HG03097 (cell line): ENCODE measurements around the gene LDLRAD3.
"Not testable (repeated sequence)": the region's sequence is repeated elsewhere in the genome, so short reads cannot be mapped to it uniquely, and the experiment has no call there.

Experiments
- ATAC-seq: cut with Tn5 transposase; IDR thresholded peaks from one replicate; pipeline ENCODE4 v1.9.1; 2021; ENCODE audit not compliant: unreplicated experiment, low FRiP score

LDLRAD3 gene

GRCh38 chr11:36037031-36037430 lies 93.2 kb downstream of the LDLRAD3 start:
- ATAC-seq, result no peak

GRCh38 chr11:36038541-36038940 lies 94.7 kb downstream of the LDLRAD3 start:
- no peak for ATAC-seq

DNA sequence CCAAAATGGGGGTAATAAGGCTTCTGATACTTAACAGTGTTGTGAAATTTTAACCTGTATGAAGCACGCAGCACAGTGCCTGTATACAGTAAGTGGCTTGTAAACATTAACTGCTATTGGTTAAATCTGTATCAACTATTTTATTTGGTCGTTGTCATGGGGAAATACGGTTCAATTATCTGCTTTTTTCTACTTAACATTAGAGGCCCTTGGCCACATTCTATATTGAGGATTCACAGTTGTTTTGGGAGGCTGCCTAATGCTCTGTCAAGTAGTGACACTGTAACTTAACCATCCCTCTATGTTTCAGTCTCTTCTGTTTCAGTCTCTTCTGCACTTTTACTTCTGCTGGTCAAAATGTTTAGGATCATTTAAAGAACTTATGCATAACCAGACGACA lies 95.6 kb downstream of the LDLRAD3 start:
- no peak for ATAC-seq

DNA sequence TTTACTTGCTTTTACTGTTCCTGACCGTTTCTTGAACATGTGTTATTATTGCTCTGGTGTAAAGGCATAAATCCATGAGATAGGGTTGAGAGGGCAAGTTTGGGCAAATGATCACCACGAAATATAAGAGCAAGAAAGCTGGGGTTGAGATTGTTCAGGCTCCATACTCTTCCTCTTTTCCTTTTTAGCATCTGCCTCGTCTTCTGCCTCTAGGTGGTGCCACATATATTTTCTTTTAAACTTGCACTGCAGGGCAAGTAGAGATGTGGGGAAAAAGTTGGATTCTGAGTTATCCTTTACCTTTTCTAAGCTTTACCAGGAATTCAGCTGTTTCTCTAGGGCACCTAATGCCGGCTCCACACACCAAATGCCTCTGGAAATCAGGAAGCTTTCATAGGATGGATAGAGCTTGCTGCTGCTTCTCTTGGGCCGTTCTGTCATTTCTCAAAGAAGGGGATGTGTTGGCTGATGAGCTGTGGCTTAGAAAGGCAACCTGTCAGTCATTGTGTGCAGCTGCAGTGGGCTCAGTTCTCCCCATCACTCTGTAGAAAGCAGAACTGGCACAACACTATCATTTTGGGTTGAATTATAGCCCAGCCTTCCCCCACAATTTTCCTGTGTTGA lies 98.2 kb downstream of the LDLRAD3 start:
- no peak for ATAC-seq

- ATAC-seq, result no peak
Observed at GRCh38 chr11:36044636-36045035, 100.8 kb downstream of the LDLRAD3 start.

DNA sequence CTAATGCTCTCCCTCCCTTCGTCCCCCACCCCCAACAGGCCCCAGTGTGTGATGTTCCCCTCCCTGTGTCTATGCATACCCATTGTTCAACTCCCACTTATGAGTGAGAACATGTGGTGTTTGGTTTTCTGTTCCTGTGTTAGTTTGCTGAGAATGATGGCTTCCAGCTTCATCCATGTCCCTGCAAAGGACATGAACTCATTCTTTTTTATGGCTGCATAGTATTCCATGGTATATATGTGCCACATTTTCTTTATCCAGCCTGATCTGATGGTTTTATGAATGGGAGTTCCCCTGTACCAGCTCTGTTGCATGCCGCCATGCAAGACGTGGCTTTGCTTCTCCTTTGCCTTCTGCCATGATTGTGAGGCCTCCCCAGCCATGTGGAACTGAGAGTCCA lies 102.1 kb downstream of the LDLRAD3 start:
- not testable (repeated sequence) for ATAC-seq

DNA sequence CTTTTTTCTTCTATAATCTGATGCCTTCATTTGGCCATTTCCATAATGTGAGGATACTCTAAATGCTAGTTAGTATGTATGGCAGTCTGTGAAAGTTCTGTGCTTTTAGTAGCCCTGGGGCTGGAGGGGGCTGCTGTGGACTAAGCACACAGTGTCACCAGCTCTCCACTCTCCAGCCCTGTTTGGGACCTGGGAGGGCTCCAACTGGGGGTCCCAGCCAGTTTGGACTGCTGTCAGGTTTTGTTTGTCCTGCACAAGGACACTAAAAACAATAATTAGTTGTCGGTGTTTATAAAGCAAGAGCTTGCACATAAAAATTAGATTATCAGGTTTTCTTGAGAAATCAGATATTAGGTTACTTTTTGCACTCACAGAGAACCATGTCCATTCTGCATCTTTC lies 103.1 kb downstream of the LDLRAD3 start:
- ATAC-seq, result no peak

- ATAC-seq, result no peak
Observed at GRCh38 chr11:36047344-36047743, 103.5 kb downstream of the LDLRAD3 start.

GRCh38 chr11:36048496-36049247 lies 104.8 kb downstream of the LDLRAD3 start:
- ATAC-seq, result no peak

- ATAC-seq, result no peak
Observed at GRCh38 chr11:36051235-36052144, 107.6 kb downstream of the LDLRAD3 start.

DNA sequence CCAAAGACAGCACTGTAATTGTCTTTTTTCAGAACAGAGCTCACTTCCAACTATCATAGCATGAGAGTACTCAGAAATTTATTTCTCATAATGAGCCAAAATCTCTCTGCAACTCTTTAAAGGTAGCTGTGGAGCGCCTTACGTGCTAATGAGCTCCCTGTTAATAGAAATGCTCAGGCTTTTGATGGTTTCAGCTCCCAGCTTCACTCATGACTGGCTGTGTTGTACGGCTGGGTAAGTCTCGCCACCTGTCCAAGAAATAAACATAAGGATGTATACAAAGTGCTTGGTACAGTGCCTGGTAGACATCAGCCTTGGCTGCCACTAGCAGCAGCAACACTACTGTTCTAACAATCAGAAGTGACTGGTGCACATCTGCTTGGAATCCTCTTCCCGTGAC lies 109.4 kb downstream of the LDLRAD3 start:
- ATAC-seq, result no peak

- no peak for ATAC-seq
Observed at GRCh38 chr11:36053862-36054261, 110.0 kb downstream of the LDLRAD3 start.

DNA sequence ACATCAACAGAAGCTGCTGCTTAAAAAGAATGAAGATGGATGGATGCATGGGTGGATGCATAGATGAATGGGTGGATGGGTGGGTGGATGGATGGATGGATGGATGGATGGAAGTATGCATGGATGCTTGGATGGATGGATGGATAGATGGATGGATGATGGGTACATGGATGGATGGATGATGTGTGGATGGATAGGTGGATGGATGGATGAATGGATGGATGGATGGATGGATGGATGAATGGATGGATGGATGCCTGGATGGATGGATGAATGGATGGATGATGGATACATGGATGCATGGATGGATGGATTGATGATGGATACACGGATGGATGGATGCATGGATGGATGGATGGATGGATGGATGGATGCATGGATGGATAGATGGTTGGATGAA lies 110.8 kb downstream of the LDLRAD3 start:
- no peak for ATAC-seq

DNA sequence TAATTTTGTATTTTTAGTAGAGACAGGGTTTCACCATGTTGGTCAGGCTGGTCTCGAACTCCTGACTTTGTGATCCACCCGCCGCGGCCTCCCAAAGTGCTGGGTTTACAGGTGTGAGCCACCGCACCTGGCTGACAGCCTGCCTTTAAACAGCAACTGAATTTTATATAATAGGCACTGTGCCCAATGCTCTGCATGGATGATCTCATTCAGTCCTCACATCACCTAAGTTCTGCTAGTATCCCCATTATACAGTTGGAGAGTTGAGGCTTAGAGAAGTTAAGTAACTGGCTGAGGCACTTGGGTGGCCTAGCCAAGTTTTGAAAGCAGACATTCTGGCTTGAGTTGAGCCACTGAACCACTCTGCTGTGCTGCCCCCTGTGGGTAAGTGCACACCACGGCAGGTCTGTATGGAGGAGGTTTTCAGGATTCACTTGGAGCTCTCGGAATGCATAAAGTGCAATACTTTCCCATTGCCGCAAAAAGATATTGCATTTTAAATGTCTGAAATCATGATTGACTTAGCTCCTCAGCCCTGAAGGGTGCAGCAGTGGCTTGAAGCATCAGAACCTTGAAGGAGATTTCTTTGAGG lies 112.4 kb downstream of the LDLRAD3 start:
- ATAC-seq, result no peak

GRCh38 chr11:36057379-36058042 lies 113.6 kb downstream of the LDLRAD3 start:
- ATAC-seq, result no peak

DNA sequence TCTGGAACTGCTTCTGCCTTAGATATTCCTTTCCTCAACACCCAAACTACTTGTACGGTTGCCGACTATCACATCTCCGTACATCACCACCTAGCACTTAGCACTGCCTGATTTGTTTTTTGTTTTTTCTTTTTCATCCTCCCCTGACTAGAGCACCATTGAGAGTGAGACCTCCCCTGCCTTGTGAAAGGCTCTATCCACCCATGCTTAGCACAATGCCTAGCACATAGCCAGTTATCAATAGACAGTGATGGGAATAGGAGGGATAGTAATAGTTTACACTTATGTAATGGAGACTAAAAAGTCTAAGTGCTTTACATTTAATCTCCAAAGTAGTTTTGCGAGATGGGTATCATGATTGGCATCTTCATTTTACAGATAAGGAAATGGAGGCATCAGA lies 115.8 kb downstream of the LDLRAD3 start:
- ATAC-seq, result no peak

DNA sequence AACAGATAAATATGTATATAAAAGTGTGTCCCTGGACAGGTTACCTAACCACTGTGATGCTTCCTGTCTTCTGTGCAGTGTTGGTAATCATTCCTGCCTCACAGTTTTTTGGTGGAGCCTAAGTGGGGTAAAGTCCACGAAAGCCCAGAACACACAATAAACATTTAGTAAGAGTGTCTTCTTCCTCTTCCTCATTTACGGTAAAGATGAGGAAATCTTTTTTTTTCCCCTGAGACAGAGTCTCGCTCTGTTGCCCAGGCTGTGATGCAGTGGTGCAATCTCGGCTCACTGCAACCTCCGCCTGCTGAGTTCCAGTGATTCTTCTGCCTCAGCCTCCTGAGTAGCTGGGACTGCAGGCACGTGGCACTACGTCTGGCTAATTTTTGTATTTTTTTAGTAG lies 117.1 kb downstream of the LDLRAD3 start:
- ATAC-seq, result no peak

DNA sequence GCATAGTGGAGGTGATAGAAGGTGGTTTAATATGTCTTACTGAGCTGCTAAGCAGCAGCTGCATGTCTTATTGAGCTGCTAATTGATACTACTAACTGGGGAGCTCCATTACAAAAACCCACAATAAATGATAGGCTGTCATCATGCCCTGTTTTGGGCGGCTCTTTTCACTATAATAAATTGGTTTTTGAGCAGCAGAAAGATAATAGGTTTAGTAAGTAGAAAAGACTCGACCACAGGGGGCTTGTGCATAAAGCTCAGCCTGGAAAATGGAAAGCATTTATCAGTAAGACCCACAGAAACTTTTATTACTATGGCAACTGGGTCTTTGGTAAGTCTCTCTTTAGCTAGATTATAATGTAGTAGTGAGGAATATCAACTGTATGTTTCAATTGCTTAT lies 117.6 kb downstream of the LDLRAD3 start:
- ATAC-seq, result no peak

GRCh38 chr11:36062796-36063365 lies 119.0 kb downstream of the LDLRAD3 start:
- ATAC-seq, result no peak

- no peak for ATAC-seq
Observed at GRCh38 chr11:36065436-36065835, 121.6 kb downstream of the LDLRAD3 start.
